Measurements from ENCODE around the gene OBI1. TPM values are rescaled to one million over a fixed set of nuclear protein-coding genes. Genes with fewer than 3 reads are reported as not detected.

The OBI1 gene
- total and polyA plus RNA-seq, 2 donors from 2014 or later = 4.0 to 9.9 TPM

GRCh38 chr13:78659732-78660494 lies 958 bp upstream of the OBI1 start:
- H3K27ac ChIP-seq (ENCODE audit: low read depth in 2 of 2, low read length in 2 of 2) = no peak overlapping the region

GRCh38 chr13:78659450-78659730 lies 435 bp upstream of the OBI1 start:
- Histone ChIP-seq H3K36me3 (ENCODE audit: control insufficient read depth in 2 of 3, insufficient read depth in 3 of 3, low read length in 3 of 3) (no peaks in the 10 kb centered on the region), H3K9ac (ENCODE audit: low read length in 3 of 3) (peak overlapping the region; percentile 38 to 92 (median 64)), H3K9me3 (ENCODE audit: control insufficient read depth in 2 of 3, insufficient read depth in 1 of 3, low read length in 3 of 3) (no peaks in the 10 kb centered on the region), H3K27ac (ENCODE audit: low read depth in 2 of 2, low read length in 2 of 2) (no peak overlapping the region), H3K4me3 (ENCODE audit: low read length in 3 of 3) (peak overlapping the region; percentile 95 to 98 (median 95)), H3K27me3 (ENCODE audit: control insufficient read depth, insufficient read depth, low read length) (no peaks in the 10 kb centered on the region), H3K4me1 (ENCODE audit: control insufficient read depth in 2 of 3, insufficient read depth in 2 of 3, low read depth in 1 of 3, low read length in 3 of 3) (peaks cover 0 to 7% (median 7%) of the 10 kb centered on the region in 3 donors)
- no peak for FAIRE-seq
- intact Hi-C loops (cut with DNase I) = no loop called here
- DNase-seq = peak in 1 of 5 donors; percentile 46
- no peak for TF ChIP-seq CTCF (IDR thresholded peaks at IDR 0.05; ENCODE audit: borderline replicate concordance, extremely low read depth, insufficient read depth)

More at GRCh38 chr13:78659732-78660494, 958 bp upstream of the OBI1 start:
- peak overlapping the region; percentile 3 to 92 (median 64) for H3K9ac ChIP-seq (ENCODE audit: low read length in 3 of 3)
- DNase-seq (peak in 3 of 5 donors; percentile 43 to 58 (median 53)), FAIRE-seq (no peak)
- H3K27me3 ChIP-seq (ENCODE audit: control insufficient read depth, insufficient read depth, low read length) = no peaks in the 10 kb centered on the region
- peaks cover 0 to 7% (median 7%) of the 10 kb centered on the region in 3 donors for H3K4me1 ChIP-seq (ENCODE audit: control insufficient read depth in 2 of 3, insufficient read depth in 2 of 3, low read depth in 1 of 3, low read length in 3 of 3)
- H3K4me3 ChIP-seq (ENCODE audit: low read length in 3 of 3) = peak overlapping the region; percentile 95 to 98 (median 95)
- intact Hi-C loops (cut with DNase I) = no loop called here
- TF ChIP-seq CTCF (IDR thresholded peaks at IDR 0.05; ENCODE audit: borderline replicate concordance, extremely low read depth, insufficient read depth) = no peak
- H3K9me3 ChIP-seq (ENCODE audit: control insufficient read depth in 2 of 3, insufficient read depth in 1 of 3, low read length in 3 of 3) = no peaks in the 10 kb centered on the region
- no peaks in the 10 kb centered on the region for H3K36me3 ChIP-seq (ENCODE audit: control insufficient read depth in 2 of 3, insufficient read depth in 3 of 3, low read length in 3 of 3)

- peak overlapping the region; percentile 95 to 98 (median 95) for H3K4me3 ChIP-seq (ENCODE audit: low read length in 3 of 3)
- TF ChIP-seq CTCF (IDR thresholded peaks at IDR 0.05; ENCODE audit: borderline replicate concordance, extremely low read depth, insufficient read depth) = no peak
- intact Hi-C loops (cut with DNase I) = no loop called here
- H3K9ac ChIP-seq (ENCODE audit: low read length in 3 of 3) = peak overlapping the region; percentile 59 to 92 (median 75)
- H3K27ac ChIP-seq (ENCODE audit: low read depth in 2 of 2, low read length in 2 of 2) = no peak overlapping the region
- DNase-seq = no peak
- H3K4me1 ChIP-seq (ENCODE audit: control insufficient read depth in 2 of 3, insufficient read depth in 2 of 3, low read depth in 1 of 3, low read length in 3 of 3) = peaks cover 0 to 7% (median 7%) of the 10 kb centered on the region in 3 donors
- no peak for FAIRE-seq
- no peaks in the 10 kb centered on the region for H3K9me3 ChIP-seq (ENCODE audit: control insufficient read depth in 2 of 3, insufficient read depth in 1 of 3, low read length in 3 of 3)
- H3K27me3 ChIP-seq (ENCODE audit: control insufficient read depth, insufficient read depth, low read length) = no peaks in the 10 kb centered on the region
- no peaks in the 10 kb centered on the region for H3K36me3 ChIP-seq (ENCODE audit: control insufficient read depth in 2 of 3, insufficient read depth in 3 of 3, low read length in 3 of 3)
Observed at GRCh38 chr13:78657699-78658629, 991 bp downstream of the OBI1 start.

Data from kidney (tissue), 14 donors.